GM18951 (cell line): ENCODE results near the gene OBP2B.
"Not testable (repeated sequence)": the region's sequence is repeated elsewhere in the genome, so short reads cannot be mapped to it uniquely, and the experiment has no call there.

Experiments
- POLR2A ChIP-seq: IDR thresholded peaks from 4 replicates; pipeline ENCODE4 v1.6.1; 2011; ENCODE audit warnings: mild to moderate bottlenecking; ENCODE audit not compliant: insufficient read length, insufficient read depth; ENCODE audit errors: extremely low read depth
- in situ Hi-C: fragments of 300-500 bp; cut with MboI; formaldehyde crosslinking; loops from one replicate; pipeline ENCODE4 v1.12.0; 2022; ENCODE audit warnings: low sequenced_read_pairs, mixed read lengths, inconsistent platforms; ENCODE audit not compliant: unreplicated experiment

Gene OBP2B

GRCh38 chr9:133248726-133249295 is 39.8 kb upstream of the OBP2B start:
- no peak for TF ChIP-seq POLR2A
- in situ Hi-C loops, result no loop called here

- no peak for TF ChIP-seq POLR2A
- in situ Hi-C loops, result no loop called here
Observed at GRCh38 chr9:133247632-133248031, 38.6 kb upstream of the OBP2B start.

- in situ Hi-C loops, result no loop called here
- TF ChIP-seq POLR2A, result no peak
Observed at GRCh38 chr9:133246991-133247390, 37.9 kb upstream of the OBP2B start.

- in situ Hi-C loops, result no loop called here
- no peak for TF ChIP-seq POLR2A
Observed at GRCh38 chr9:133246562-133246961, 37.5 kb upstream of the OBP2B start.

GRCh38 chr9:133242991-133243390 is 33.9 kb upstream of the OBP2B start:
- in situ Hi-C loops, result no loop called here
- TF ChIP-seq POLR2A, result no peak

GRCh38 chr9:133242241-133242640 is 33.2 kb upstream of the OBP2B start:
- in situ Hi-C loops, result no loop called here
- no peak for TF ChIP-seq POLR2A

- TF ChIP-seq POLR2A, result no peak
- in situ Hi-C loops, result no loop called here
Observed at GRCh38 chr9:133239533-133240090, 30.6 kb upstream of the OBP2B start.

GRCh38 chr9:133238851-133239532 is 29.9 kb upstream of the OBP2B start:
- in situ Hi-C loops, result no loop called here
- TF ChIP-seq POLR2A, result no peak

GRCh38 chr9:133238272-133238850 is 29.3 kb upstream of the OBP2B start:
- in situ Hi-C loops, result no loop called here
- no peak for TF ChIP-seq POLR2A

- no peak for TF ChIP-seq POLR2A
- in situ Hi-C loops, result no loop called here
Observed at GRCh38 chr9:133237035-133237731, 28.1 kb upstream of the OBP2B start.

- in situ Hi-C loops, result not testable (repeated sequence)
Observed at GRCh38 chr9:133236291-133237034, 27.4 kb upstream of the OBP2B start.

- in situ Hi-C loops, result no loop called here
- TF ChIP-seq POLR2A, result no peak
Observed at GRCh38 chr9:133235549-133236222, 26.6 kb upstream of the OBP2B start.
